HS-27A (cell line): ENCODE data around the gene EN1.

Source experiments
- DNase-seq: peaks from one replicate; pipeline ENCODE4 v3.0.0-alpha.2; 2012; ENCODE audit warnings: low read depth, missing footprints

The EN1 gene

GRCh38 chr2:118855451-118856279 is 8.2 kb upstream of the EN1 start:
- DNase-seq, result no peak

GRCh38 chr2:118854507-118855345 is 7.3 kb upstream of the EN1 start:
- DNase-seq, result no peak

- no peak for DNase-seq
These were observed 6.3 kb upstream of the EN1 start for GRCh38 chr2:118853651-118854291.

- DNase-seq, result no peak
These were observed 5.7 kb upstream of the EN1 start for GRCh38 chr2:118853129-118853640.

DNA sequence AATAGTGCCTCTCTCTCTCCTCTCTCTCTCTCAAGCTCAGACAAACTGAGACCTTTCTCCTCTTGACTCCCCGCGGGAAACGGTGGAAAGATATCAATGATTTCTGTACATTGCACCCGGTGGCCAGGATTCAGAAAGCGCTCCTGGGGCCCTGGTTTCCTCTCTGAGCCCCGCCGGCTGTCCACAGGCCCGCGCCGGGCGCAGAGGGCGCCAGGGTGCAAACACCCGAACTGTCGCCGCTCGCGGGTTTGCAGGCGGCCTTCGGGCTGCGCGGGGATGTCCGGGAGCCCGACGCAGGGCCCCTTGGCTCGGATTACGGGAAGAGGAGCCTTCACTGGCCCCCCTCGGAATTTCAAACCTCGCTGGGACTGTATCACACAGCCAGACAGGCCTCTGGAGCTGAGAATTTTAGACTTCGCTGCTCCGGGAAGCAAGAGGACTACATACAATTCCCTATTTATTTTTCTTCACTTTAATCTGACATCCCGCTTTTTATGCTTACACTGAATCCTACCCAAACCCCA is 5.2 kb upstream of the EN1 start:
- no peak for DNase-seq

DNA sequence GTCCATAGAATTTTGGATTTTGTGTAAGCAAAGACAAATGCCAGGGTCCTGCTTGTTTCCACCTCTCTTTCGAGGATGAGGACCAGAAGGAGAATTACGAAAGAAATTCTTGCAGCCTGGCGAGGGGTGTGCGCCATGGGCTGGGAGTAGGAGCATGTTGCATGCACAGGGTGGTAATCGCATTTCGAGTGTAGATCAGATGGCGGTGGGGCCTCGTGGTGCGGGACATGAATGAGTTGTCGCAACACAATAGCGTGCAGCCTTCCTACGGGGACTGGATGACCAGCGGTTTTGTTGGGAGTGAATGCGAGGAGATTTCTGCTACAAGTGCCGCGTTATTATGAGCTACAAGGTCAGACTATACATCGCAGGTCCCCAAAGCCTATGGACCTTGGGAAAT is 4.2 kb upstream of the EN1 start:
- DNase-seq, result no peak

DNA sequence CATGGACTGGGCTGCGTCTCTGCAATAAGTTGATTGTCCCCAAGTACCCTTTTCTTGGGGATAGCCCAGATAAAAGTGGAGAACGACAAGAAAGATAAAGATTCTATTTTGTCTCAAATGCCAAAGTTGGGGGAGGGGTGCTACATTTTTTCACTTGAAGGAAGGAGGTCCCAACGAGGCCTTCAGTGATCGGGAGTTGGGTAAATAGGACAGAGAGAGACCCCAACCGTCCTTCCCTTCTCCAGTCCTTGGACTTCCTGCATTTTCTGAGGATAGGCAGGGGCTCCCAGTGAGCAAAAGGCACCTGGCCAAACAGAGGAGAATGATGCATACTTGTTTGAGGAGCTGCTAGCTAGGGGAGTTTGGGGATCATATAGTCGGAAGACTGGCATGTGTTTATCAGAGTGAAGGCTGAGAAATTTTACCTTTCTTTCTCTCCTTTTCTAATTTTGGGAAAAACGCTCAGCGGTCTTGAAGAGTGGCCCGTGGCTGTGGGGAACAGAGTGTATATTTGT is 3.5 kb upstream of the EN1 start:
- DNase-seq, result no peak

DNA sequence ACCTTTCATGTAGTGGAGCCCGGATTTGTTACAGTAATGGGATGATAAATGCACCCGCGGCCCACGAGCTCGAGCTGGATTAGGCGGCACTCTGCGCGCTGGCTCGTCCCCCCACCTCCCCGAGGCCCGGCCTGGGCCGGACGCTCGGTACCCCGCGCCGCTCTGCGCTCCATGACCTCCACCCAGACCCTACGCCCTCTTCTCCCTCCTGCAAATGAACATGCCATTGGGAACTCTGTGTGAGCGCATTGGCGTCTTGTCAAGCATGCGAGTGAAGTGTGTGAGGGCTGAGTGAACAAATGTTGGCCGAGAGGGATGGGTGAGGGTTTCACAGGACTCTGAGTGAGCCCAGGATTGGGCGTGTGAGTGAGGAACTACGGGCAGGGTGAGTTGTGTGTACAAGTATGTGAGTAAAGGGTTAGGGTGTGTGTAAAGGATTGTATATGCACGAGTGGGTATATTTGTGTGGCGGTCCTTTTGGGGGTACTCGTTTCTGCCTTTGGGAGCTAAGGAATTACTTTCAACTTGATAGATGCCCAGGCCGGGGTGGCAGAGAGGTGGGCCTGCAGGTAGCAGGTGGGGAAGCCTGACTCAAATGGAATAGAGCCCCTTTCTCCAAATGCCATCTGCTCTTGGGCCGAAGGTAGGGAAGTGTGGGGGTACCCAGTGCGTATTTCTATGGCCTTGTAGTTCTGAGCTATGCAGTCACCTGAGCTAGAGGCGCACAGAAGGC is 2.9 kb upstream of the EN1 start:
- no peak for DNase-seq

DNA sequence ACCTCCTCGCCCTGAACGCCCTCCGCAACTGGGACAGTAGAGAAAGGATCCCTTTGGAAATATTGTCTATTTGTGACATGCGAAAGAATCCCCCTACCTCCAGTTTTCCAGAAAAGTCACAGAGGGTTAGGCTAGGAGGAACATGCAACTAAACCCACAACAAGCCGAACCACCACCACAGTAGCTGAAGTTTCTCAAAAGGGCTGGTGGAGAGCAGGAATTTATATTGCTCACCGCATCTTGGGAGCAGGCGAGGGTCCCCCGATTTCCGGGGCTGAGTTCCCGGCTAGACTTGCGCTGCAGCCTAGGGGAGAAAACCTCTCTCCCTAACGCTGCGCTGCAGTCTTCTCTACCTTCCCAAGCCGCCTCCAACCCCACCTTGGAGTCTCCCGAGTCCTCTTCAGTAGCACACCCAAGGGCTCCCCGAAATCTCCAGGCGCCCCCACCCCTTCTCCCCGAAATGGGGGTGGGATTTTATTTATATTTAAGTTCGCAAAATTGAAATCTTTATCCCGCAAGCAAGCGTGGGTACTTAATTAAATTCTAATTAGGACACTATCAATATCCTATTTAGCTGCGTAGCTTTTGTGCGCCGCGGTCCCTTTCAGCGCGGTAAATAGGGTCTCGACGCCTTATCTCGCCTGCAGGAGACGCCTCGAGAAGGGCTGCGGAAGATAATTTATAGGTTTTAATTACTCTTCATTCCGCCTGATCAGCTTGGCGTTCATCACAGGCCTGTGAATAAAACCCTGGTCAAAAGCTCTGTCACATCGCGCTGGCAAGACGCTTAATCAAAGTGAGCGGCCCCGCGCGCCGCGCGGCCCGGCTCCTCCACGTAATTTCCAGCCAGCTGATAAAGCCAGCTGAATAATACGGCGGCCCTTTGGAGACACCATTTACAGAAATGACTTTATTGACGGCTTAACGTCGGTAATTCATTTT is 2.0 kb upstream of the EN1 start:
- no peak for DNase-seq

DNA sequence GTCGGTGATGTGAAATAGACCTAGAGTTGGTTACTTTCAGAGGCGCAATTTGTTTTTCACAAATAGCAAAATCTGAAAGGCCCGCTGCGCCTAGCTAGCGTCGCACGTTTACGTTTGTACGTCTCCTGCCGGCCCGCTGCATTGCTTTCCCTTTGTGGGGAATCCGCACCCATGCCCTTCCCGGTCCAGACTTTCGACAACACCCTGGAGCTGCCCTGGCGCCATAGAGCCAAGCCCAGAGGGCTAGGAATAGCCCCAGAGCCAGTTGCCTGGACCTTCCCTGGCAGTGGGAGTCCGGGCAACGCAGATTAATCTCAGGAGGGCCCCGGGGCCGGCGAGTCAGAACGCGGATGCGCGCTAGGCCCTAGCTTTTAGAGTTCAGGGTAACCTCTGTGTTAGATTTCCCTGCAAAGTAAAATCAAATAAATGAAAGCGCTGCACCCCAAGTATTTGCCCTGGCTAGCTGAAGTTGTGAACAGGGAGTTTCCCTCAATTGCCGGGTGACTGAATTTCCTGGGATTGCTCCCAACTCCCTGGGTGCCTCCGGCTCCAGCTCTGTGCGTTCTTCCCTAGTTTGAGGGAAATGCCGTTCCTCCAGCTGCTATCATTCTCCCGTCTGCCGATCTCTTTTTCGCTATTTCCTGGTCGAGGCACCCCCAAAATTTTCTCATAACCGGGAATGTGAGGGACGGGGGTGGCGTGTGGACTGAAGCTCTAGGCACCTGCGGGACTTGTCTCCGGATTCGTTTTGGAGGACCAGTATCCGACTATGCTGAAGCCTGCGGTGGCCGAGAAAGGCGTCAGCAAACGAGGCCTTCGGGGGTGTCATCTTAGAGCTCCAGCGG is 1.2 kb upstream of the EN1 start:
- DNase-seq, result no peak

DNA sequence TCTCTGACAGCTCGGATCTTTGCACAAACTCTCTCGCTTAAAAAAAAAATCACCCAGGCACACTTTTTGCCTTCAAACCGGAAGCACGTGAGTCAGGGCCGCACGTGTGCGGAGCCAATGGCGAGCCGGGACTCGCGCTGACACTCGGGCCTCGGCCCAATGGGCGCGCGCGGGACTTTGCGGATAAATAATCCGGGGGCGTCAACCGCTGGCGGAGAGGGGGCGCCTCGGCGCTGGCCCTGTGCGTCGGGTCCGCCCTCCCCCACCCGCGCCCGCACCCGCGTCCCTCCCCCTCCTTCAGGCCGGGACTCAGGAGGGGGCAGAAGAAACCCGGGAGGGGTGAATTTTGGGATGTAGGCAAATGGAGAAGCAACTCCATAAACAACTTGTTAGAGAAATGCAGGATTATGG is 319 bp upstream of the EN1 start:
- peak; percentile 95 for DNase-seq

- no peak for DNase-seq
These were observed 951 bp downstream of the EN1 start for GRCh38 chr2:118846442-118846952.

- peak; percentile 48 for DNase-seq
These were observed 1.7 kb downstream of the EN1 start for GRCh38 chr2:118845522-118846441.

- peak; percentile 46 for DNase-seq
These were observed 2.4 kb downstream of the EN1 start for GRCh38 chr2:118845005-118845521.

GRCh38 chr2:118844261-118845004 is 3.0 kb downstream of the EN1 start:
- no peak for DNase-seq

DNA sequence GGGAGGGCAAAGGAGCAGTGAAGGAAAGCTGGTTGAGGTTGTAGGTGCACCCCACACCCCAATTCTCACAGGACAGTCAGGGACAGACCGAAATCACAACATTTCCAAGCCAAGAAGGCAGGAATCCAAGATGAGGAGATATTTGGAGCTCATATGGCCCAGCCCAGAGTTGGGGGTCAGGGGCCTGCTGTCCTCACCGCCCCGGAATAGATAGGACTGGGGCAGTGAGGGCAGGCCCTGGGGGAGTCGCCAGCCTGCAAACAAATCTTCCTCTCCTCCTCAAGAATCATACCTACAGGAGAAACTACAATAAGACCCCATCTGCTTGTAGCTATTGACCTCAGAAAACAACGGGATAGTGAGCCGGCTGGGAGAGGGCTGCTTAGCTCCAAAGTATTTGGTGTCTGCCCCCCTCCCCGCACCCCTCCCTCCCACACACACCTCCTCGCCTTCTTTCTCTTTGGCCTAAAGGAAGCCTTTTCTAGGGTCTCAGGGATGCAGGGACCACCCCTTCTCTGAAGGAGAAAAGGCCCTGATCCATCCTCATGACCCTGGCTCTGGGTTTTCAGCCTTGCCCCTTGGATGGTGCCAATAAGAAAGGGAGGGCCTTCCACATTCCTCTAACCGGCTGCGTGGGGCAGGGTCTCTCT is 3.8 kb downstream of the EN1 start:
- DNase-seq, result no peak
